Measurements from ENCODE around the gene FANCC. TPM values are rescaled to one million over a fixed set of nuclear protein-coding genes. Genes with fewer than 3 reads are reported as not detected.

Gene FANCC
- total and polyA plus RNA-seq, 2 of the 13 experiments (the other 11 are each of a cell fraction or from before 2014, with no cell fraction given), result 7.4 to 8.6 TPM

GRCh38 chr9:95102001-95102433 lies 215.5 kb downstream of the FANCC start:
- Histone ChIP-seq H3K27ac (ENCODE audit: extremely low read length, insufficient read depth, low read length) (no peak overlapping the region), H3K9ac (ENCODE audit: insufficient read depth, low read depth, low read length) (no peak overlapping the region), H3K4me3 (replicated peaks in 1 of 3; ENCODE audit: insufficient read depth in 1 of 3, low read depth in 2 of 3, low read length in 3 of 3) (no peak overlapping the region), H4K20me1 (ENCODE audit: insufficient read depth, low read length) (no peaks in the 10 kb centered on the region), H2AFZ (ENCODE audit: low read length) (no peak overlapping the region), H3K36me3 (replicated peaks in 1 of 2; ENCODE audit: control insufficient read depth in 1 of 2, insufficient read depth in 2 of 2, low read length in 2 of 2) (peaks cover 12 to 26% of the 10 kb centered on the region in 2 experiments; a peak in 4 of 5 replicates), H3K79me2 (ENCODE audit: insufficient read depth, low read length) (no peaks in the 10 kb centered on the region), H3K4me2 (ENCODE audit: low read depth, low read length) (no peak overlapping the region), H3K4me1 (ENCODE audit: insufficient read depth, low read length) (no peaks in the 10 kb centered on the region), H3K9me3 (ENCODE audit: low read length) (no peaks in the 10 kb centered on the region), H3K27me3 (ENCODE audit: control insufficient read depth in 1 of 2, insufficient read depth in 2 of 2, low read length in 2 of 2) (no peaks in the 10 kb centered on the region)
- POLR2A ChIA-PET, result no interaction called here
- FAIRE-seq (no peak), DNase-seq (ENCODE audit: low spot score) (no peak), ATAC-seq (no peak)
- WGBS (ENCODE audit: low lambda C conversion rate), result 93% methylated on average over 8 of the region's 8 CpGs
- intact Hi-C loops (cut with micrococcal nuclease; ENCODE audit: unreplicated experiment), result no loop called here
- CTCF ChIA-PET (ENCODE audit: low intra/inter-chr PET ratio, low total read pairs), result no interaction called here
- BruUV-seq (replicated peaks), result no TSS peak
- in situ Hi-C loops (cut with HindIII; ENCODE audit: extremely low pct_ligation_motif_present, low pct_unique_long_range_greater_than_20kb), result no loop called here
- TF ChIP-seq ZNF513 (CRISPR knock-in tag; conservative IDR thresholded peaks at IDR 0.05), result no peak
- TF ChIP-seq ZBTB20 (CRISPR knock-in tag; IDR thresholded peaks at IDR 0.05; ENCODE audit: borderline replicate concordance, low read depth), result no peak
- no peak for TF ChIP-seq U2AF2 (IDR thresholded peaks at IDR 0.05; ENCODE audit: low read depth, low read length)

GRCh38 chr9:95101326-95101725 lies 216.2 kb downstream of the FANCC start:
- intact Hi-C loops (cut with micrococcal nuclease; ENCODE audit: unreplicated experiment) (no loop called here), in situ Hi-C loops (cut with HindIII; ENCODE audit: extremely low pct_ligation_motif_present, low pct_unique_long_range_greater_than_20kb) (no loop called here)
- Histone ChIP-seq H3K4me3 (replicated peaks in 1 of 3; ENCODE audit: insufficient read depth in 1 of 3, low read depth in 2 of 3, low read length in 3 of 3) (no peak overlapping the region), H3K9me3 (ENCODE audit: low read length) (no peaks in the 10 kb centered on the region), H3K4me1 (ENCODE audit: insufficient read depth, low read length) (no peaks in the 10 kb centered on the region), H3K27ac (ENCODE audit: extremely low read length, insufficient read depth, low read length) (no peak overlapping the region), H4K20me1 (ENCODE audit: insufficient read depth, low read length) (no peaks in the 10 kb centered on the region), H3K9ac (ENCODE audit: insufficient read depth, low read depth, low read length) (no peak overlapping the region), H3K4me2 (ENCODE audit: low read depth, low read length) (no peak overlapping the region), H2AFZ (ENCODE audit: low read length) (no peak overlapping the region), H3K36me3 (replicated peaks in 1 of 2; ENCODE audit: control insufficient read depth in 1 of 2, insufficient read depth in 2 of 2, low read length in 2 of 2) (peaks cover 10 to 20% of the 10 kb centered on the region in 2 experiments; a peak in 4 of 5 replicates), H3K27me3 (ENCODE audit: control insufficient read depth in 1 of 2, insufficient read depth in 2 of 2, low read length in 2 of 2) (no peaks in the 10 kb centered on the region), H3K79me2 (ENCODE audit: insufficient read depth, low read length) (no peaks in the 10 kb centered on the region)
- POLR2A ChIA-PET, result no interaction called here
- FAIRE-seq, result no peak
- WGBS (ENCODE audit: low lambda C conversion rate), result 100% methylated on average over 9 of the region's 12 CpGs
- CTCF ChIA-PET (ENCODE audit: low intra/inter-chr PET ratio, low total read pairs), result no interaction called here
- BruUV-seq (replicated peaks), result no TSS peak
- DNase-seq (ENCODE audit: low spot score), result no peak
- ATAC-seq, result no peak
- no peak for TF ChIP-seq IRF9 (CRISPR knock-in tag; IDR thresholded peaks at IDR 0.05; ENCODE audit: borderline replicate concordance)
- TF ChIP-seq KDM6A (CRISPR knock-in tag; IDR thresholded peaks at IDR 0.05; ENCODE audit: low read depth), result no peak
- no peak for TF ChIP-seq TCF12 (IDR thresholded peaks at IDR 0.05)
- TF ChIP-seq TCF12 (CRISPR knock-in tag; IDR thresholded peaks at IDR 0.05), result no peak
- TF ChIP-seq ZHX2 (IDR thresholded peaks at IDR 0.05; ENCODE audit: low read depth), result no peak
- no peak for TF ChIP-seq ZHX2 (CRISPR knock-in tag; IDR thresholded peaks at IDR 0.05; ENCODE audit: borderline replicate concordance)
- no peak for TF ChIP-seq ZKSCAN5 (CRISPR knock-in tag; IDR thresholded peaks at IDR 0.05)
- TF ChIP-seq ZNF34 (CRISPR knock-in tag; IDR thresholded peaks at IDR 0.05; ENCODE audit: borderline replicate concordance), result no peak
